ENCODE measurements around the gene TMEM132C.

- TF ChIP-seq JUN (CRISPR knock-in tag; IDR thresholded peaks at IDR 0.05), result no peak
- TF ChIP-seq IRF1 (CRISPR knock-in tag; IDR thresholded peaks at IDR 0.05; ENCODE audit: low read depth), result no peak
- TF ChIP-seq, protein P1, sequence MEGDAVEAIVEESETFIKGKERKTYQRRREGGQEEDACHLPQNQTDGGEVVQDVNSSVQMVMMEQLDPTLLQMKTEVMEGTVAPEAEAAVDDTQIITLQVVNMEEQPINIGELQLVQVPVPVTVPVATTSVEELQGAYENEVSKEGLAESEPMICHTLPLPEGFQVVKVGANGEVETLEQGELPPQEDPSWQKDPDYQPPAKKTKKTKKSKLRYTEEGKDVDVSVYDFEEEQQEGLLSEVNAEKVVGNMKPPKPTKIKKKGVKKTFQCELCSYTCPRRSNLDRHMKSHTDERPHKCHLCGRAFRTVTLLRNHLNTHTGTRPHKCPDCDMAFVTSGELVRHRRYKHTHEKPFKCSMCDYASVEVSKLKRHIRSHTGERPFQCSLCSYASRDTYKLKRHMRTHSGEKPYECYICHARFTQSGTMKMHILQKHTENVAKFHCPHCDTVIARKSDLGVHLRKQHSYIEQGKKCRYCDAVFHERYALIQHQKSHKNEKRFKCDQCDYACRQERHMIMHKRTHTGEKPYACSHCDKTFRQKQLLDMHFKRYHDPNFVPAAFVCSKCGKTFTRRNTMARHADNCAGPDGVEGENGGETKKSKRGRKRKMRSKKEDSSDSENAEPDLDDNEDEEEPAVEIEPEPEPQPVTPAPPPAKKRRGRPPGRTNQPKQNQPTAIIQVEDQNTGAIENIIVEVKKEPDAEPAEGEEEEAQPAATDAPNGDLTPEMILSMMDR (CRISPR knock-in tag; IDR thresholded peaks at IDR 0.05), result no peak
- TF ChIP-seq PATZ1 (CRISPR knock-in tag; IDR thresholded peaks at IDR 0.05), result no peak
- no peak for TF ChIP-seq SIN3A (IDR thresholded peaks at IDR 0.05; ENCODE audit: borderline replicate concordance, low read depth, low read length)
- no peak for TF ChIP-seq ZSCAN29 (CRISPR knock-in tag; conservative IDR thresholded peaks at IDR 0.05)
- TF ChIP-seq MTA1 (CRISPR knock-in tag; IDR thresholded peaks at IDR 0.05; ENCODE audit: borderline replicate concordance), result no peak
- no peak for TF ChIP-seq CEBPB (IDR thresholded peaks at IDR 0.05; ENCODE audit: borderline replicate concordance, low read depth, low read length)
- no peak for TF ChIP-seq SYNCRIP (IDR thresholded peaks at IDR 0.05; ENCODE audit: insufficient read depth, low read depth, low read length)
- TF ChIP-seq MYNN (CRISPR knock-in tag; IDR thresholded peaks at IDR 0.05; ENCODE audit: low read depth), result no peak
- no peak for TF ChIP-seq DZIP1 (CRISPR knock-in tag; IDR thresholded peaks at IDR 0.05)
- TF ChIP-seq ZNF326 (CRISPR knock-in tag; IDR thresholded peaks at IDR 0.05; ENCODE audit: borderline replicate concordance), result no peak
Measured at GRCh38 chr12:128450810-128451209, 183.8 kb downstream of the TMEM132C start.
